DMS153 (cell line): ENCODE results near the gene BCLAF1.
"Not testable (repeated sequence)": the region's sequence is repeated elsewhere in the genome, so short reads cannot be mapped to it uniquely, and the experiment has no call there.

ENCODE experiments used
- DNase-seq: peaks from one replicate; lab custom pipeline; 2025; lab: John Stamatoyannopoulos, UW

The BCLAF1 gene

GRCh38 chr6:136309729-136310311 is 20.2 kb upstream of the BCLAF1 start:
- DNase-seq = no peak

- DNase-seq = no peak
Measured at GRCh38 chr6:136309171-136309570, 19.5 kb upstream of the BCLAF1 start.

- not testable (repeated sequence) for DNase-seq
Measured at GRCh38 chr6:136308469-136308868, 18.8 kb upstream of the BCLAF1 start.

- DNase-seq = peak; percentile 29
Measured at GRCh38 chr6:136307351-136307750, 17.7 kb upstream of the BCLAF1 start.

- DNase-seq = peak; percentile 9
Measured at GRCh38 chr6:136306466-136306865, 16.8 kb upstream of the BCLAF1 start.

GRCh38 chr6:136304410-136304809 is 14.8 kb upstream of the BCLAF1 start:
- no peak for DNase-seq

- no peak for DNase-seq
Measured at GRCh38 chr6:136303516-136303915, 13.9 kb upstream of the BCLAF1 start.

- no peak for DNase-seq
Measured at GRCh38 chr6:136294621-136295020, 5.0 kb upstream of the BCLAF1 start.

- DNase-seq = peak; percentile 75
Measured at GRCh38 chr6:136290410-136291010, 864 bp upstream of the BCLAF1 start.

GRCh38 chr6:136289327-136289578 is 393 bp downstream of the BCLAF1 start:
- peak; percentile 77 for DNase-seq

GRCh38 chr6:136288566-136289326 is 900 bp downstream of the BCLAF1 start:
- DNase-seq = peak; percentile 65

- DNase-seq = no peak
Measured at GRCh38 chr6:136284909-136285308, 4.7 kb downstream of the BCLAF1 start.

- no peak for DNase-seq
Measured at GRCh38 chr6:136282906-136283305, 6.7 kb downstream of the BCLAF1 start.

GRCh38 chr6:136280032-136280609 is 9.5 kb downstream of the BCLAF1 start:
- no peak for DNase-seq

GRCh38 chr6:136274062-136274461 is 15.6 kb downstream of the BCLAF1 start:
- no peak for DNase-seq

- no peak for DNase-seq
Measured at GRCh38 chr6:136265101-136265500, 24.5 kb downstream of the BCLAF1 start.

- no peak for DNase-seq
Measured at GRCh38 chr6:136262940-136263339, 26.7 kb downstream of the BCLAF1 start.

- DNase-seq = no peak
Measured at GRCh38 chr6:136254851-136255466, 34.7 kb downstream of the BCLAF1 start.

- no peak for DNase-seq
Measured at GRCh38 chr6:136253734-136254133, 35.9 kb downstream of the BCLAF1 start.

- DNase-seq = no peak
Measured at GRCh38 chr6:136252441-136252840, 37.2 kb downstream of the BCLAF1 start.

- no peak for DNase-seq
Measured at GRCh38 chr6:136251394-136251793, 38.3 kb downstream of the BCLAF1 start.

- DNase-seq = no peak
Measured at GRCh38 chr6:136250686-136251008, 39.0 kb downstream of the BCLAF1 start.
